GM18517 (cell line): Measurements from ENCODE around the gene FMNL3.
"Not testable (repeated sequence)": the region's sequence is repeated elsewhere in the genome, so short reads cannot be mapped to it uniquely, and the experiment has no call there.

Experiments used
- ATAC-seq: cut with Tn5 transposase; IDR thresholded peaks from one replicate; pipeline ENCODE4 v1.9.1; 2021; ENCODE audit warnings: mild to moderate bottlenecking, moderate library complexity; ENCODE audit not compliant: unreplicated experiment

Gene FMNL3

GRCh38 chr12:49707128-49707811, at the start of gene FMNL3:
Gene FMNL3 (minus strand): TSS chr12:49707405. CDS start chr12:49707180, 225 bp downstream.
- peak; percentile 73 for ATAC-seq

- no peak for ATAC-seq
Observed at GRCh38 chr12:49750996-49751393, 43.8 kb upstream of the FMNL3 start.

- no peak for ATAC-seq
Observed at GRCh38 chr12:49750027-49750995, 43.1 kb upstream of the FMNL3 start.

GRCh38 chr12:49748800-49749199, 41.6 kb upstream of the FMNL3 start:
- no peak for ATAC-seq

- no peak for ATAC-seq
Observed at GRCh38 chr12:49748306-49748705, 41.1 kb upstream of the FMNL3 start.

GRCh38 chr12:49744363-49744885, 37.2 kb upstream of the FMNL3 start:
- no peak for ATAC-seq

- peak; percentile 47 for ATAC-seq
Observed at GRCh38 chr12:49741882-49742620, 34.8 kb upstream of the FMNL3 start.

- ATAC-seq: peak; percentile 93
Observed at GRCh38 chr12:49740930-49741881, 34.0 kb upstream of the FMNL3 start, which contains the start of gene TMBIM6. Gene TMBIM6 (plus strand): TSS chr12:49741557. CDS start chr12:49752494, 10,937 bp downstream.

GRCh38 chr12:49740277-49740676, 33.1 kb upstream of the FMNL3 start:
- not testable (repeated sequence) for ATAC-seq

GRCh38 chr12:49738721-49739120, 31.5 kb upstream of the FMNL3 start:
- not testable (repeated sequence) for ATAC-seq

GRCh38 chr12:49734900-49735299, 27.7 kb upstream of the FMNL3 start:
- not testable (repeated sequence) for ATAC-seq

- no peak for ATAC-seq
Observed at GRCh38 chr12:49733219-49734017, 26.2 kb upstream of the FMNL3 start.

GRCh38 chr12:49730568-49731101, 23.4 kb upstream of the FMNL3 start:
- no peak for ATAC-seq

- ATAC-seq: no peak
Observed at GRCh38 chr12:49730050-49730449, 22.8 kb upstream of the FMNL3 start.

GRCh38 chr12:49728446-49728845, 21.2 kb upstream of the FMNL3 start:
- no peak for ATAC-seq

GRCh38 chr12:49721355-49721754, 14.2 kb upstream of the FMNL3 start:
- ATAC-seq: not testable (repeated sequence)

GRCh38 chr12:49720214-49720613, 13.0 kb upstream of the FMNL3 start:
- ATAC-seq: no peak

- not testable (repeated sequence) for ATAC-seq
Observed at GRCh38 chr12:49717800-49718199, 10.6 kb upstream of the FMNL3 start.

GRCh38 chr12:49716553-49716952, 9.3 kb upstream of the FMNL3 start:
- ATAC-seq: peak; percentile 75
